NCI-H146 treated with DMSO at 0.1 percent for 48 hours (cell line): ENCODE measurements around the gene GGT6.
A peak's percentile ranks its signal among the peaks of the same experiment; 100 is the strongest.
"Not testable (repeated sequence)": the region's sequence is repeated elsewhere in the genome, so short reads cannot be mapped to it uniquely, and the experiment has no call there.

Source experiments
- DNase-seq: peaks from one replicate; lab custom pipeline; 2025; ENCODE audit not compliant: unreplicated experiment; lab: John Stamatoyannopoulos, UW

GGT6 gene

GRCh38 chr17:4592240-4593005 lies 32.0 kb upstream of the GGT6 start:
- DNase-seq = no peak

GRCh38 chr17:4591529-4591928 lies 31.2 kb upstream of the GGT6 start:
- no peak for DNase-seq

- no peak for DNase-seq
Measured at GRCh38 chr17:4590981-4591453, 30.6 kb upstream of the GGT6 start.

GRCh38 chr17:4590042-4590441 lies 29.7 kb upstream of the GGT6 start:
- DNase-seq = not testable (repeated sequence)

GRCh38 chr17:4588898-4589625 lies 28.7 kb upstream of the GGT6 start:
- no peak for DNase-seq

- no peak for DNase-seq
Measured at GRCh38 chr17:4588391-4588790, 28.0 kb upstream of the GGT6 start.

GRCh38 chr17:4587803-4588202 lies 27.4 kb upstream of the GGT6 start:
- DNase-seq = no peak

- no peak for DNase-seq
Measured at GRCh38 chr17:4587195-4587594, 26.8 kb upstream of the GGT6 start.

GRCh38 chr17:4586043-4586442 lies 25.7 kb upstream of the GGT6 start:
- no peak for DNase-seq

GRCh38 chr17:4585638-4585994 lies 25.2 kb upstream of the GGT6 start:
- DNase-seq = no peak

GRCh38 chr17:4584917-4585637 lies 24.7 kb upstream of the GGT6 start:
- DNase-seq = no peak

- no peak for DNase-seq
Measured at GRCh38 chr17:4584101-4584916, 23.9 kb upstream of the GGT6 start, which contains the start of gene SMTNL2. TSS of gene SMTNL2 (plus strand) at chr17:4584529. CDS start at chr17:4584606, 77 bp downstream.

GRCh38 chr17:4583782-4584100 lies 23.4 kb upstream of the GGT6 start:
- DNase-seq = peak; percentile 25

GRCh38 chr17:4583206-4583605 lies 22.8 kb upstream of the GGT6 start:
- no peak for DNase-seq

GRCh38 chr17:4582691-4583090 lies 22.3 kb upstream of the GGT6 start:
- no peak for DNase-seq

GRCh38 chr17:4582101-4582501 lies 21.7 kb upstream of the GGT6 start:
- no peak for DNase-seq

GRCh38 chr17:4580291-4580690 lies 19.9 kb upstream of the GGT6 start:
- DNase-seq = no peak

- DNase-seq = no peak
Measured at GRCh38 chr17:4579678-4580077, 19.3 kb upstream of the GGT6 start.

GRCh38 chr17:4578349-4578748 lies 18.0 kb upstream of the GGT6 start:
- not testable (repeated sequence) for DNase-seq

GRCh38 chr17:4577386-4577993 lies 17.1 kb upstream of the GGT6 start:
- DNase-seq = no peak
